ENCODE results near the gene SUGP2. TPM values are rescaled to one million over a fixed set of nuclear protein-coding genes. Genes with fewer than 3 reads are reported as not detected.

SUGP2 gene
- total RNA-seq, 1 donor from 2014 or later, result 123 TPM

DNA sequence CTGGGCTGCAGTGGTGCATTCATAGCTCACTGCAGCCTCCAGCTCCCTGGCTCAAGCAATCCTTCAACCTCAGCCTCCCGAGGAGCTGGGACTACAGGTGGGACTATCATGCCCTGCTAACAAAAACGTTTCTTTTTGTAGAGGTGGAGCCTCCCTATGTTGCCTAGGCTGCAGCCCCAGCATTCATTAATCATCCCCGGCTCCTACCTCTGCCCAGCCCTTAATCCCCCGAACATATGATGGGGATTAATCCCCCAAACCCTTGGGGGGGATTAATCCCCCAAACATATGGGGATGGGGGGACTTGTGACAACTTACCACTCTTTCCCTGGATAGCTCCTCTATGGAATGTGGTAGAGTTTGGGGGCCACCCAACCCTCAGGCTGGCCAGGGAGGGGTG, 45.9 kb downstream of the SUGP2 start:
- H3K36me3 Mint-ChIP-seq, result no peaks in the 10 kb centered on the region
- H3K27ac Mint-ChIP-seq, result no peak overlapping the region
- H3K9me3 Mint-ChIP-seq, result no peaks in the 10 kb centered on the region
- H3K4me1 Mint-ChIP-seq (ENCODE audit: unreplicated experiment), result peaks cover 5% of the 10 kb centered on the region
- TF ChIP-seq, protein P1, sequence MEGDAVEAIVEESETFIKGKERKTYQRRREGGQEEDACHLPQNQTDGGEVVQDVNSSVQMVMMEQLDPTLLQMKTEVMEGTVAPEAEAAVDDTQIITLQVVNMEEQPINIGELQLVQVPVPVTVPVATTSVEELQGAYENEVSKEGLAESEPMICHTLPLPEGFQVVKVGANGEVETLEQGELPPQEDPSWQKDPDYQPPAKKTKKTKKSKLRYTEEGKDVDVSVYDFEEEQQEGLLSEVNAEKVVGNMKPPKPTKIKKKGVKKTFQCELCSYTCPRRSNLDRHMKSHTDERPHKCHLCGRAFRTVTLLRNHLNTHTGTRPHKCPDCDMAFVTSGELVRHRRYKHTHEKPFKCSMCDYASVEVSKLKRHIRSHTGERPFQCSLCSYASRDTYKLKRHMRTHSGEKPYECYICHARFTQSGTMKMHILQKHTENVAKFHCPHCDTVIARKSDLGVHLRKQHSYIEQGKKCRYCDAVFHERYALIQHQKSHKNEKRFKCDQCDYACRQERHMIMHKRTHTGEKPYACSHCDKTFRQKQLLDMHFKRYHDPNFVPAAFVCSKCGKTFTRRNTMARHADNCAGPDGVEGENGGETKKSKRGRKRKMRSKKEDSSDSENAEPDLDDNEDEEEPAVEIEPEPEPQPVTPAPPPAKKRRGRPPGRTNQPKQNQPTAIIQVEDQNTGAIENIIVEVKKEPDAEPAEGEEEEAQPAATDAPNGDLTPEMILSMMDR (conservative IDR thresholded peaks at IDR 0.05), result no peak
- no peak overlapping the region for H3K4me3 Mint-ChIP-seq
- DNase-seq (ENCODE audit: extremely low spot score, unreplicated experiment), result no peak
- peaks cover 19% of the 10 kb centered on the region for H3K27me3 Mint-ChIP-seq

DNA sequence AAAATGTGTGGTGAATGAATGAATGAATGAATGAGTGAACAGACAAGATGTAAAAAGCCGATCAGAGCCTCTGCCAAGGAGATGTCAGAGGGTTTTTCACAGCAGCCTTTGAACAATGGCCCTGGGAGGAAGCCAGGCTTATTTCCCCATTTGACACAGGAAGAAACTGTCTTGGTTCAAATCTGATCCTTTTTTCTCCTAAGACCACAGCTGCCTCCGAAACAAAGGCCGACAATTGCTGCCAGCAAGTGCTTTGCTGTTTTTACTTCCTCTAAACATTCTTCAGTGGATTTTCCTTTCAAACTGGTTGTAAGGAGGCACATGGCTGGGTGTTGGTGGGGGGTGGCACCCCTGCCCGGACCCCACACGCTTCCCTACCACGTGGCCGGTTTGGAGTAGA, 48.1 kb downstream of the SUGP2 start:
- Mint-ChIP-seq H3K4me3 (no peak overlapping the region), H3K27me3 (peaks cover 30% of the 10 kb centered on the region), H3K27ac (no peak overlapping the region), H3K4me1 (ENCODE audit: unreplicated experiment) (peaks cover 5% of the 10 kb centered on the region), H3K9me3 (no peaks in the 10 kb centered on the region), H3K36me3 (no peaks in the 10 kb centered on the region)
- DNase-seq (ENCODE audit: extremely low spot score, unreplicated experiment), result no peak
- TF ChIP-seq, protein P1 (conservative IDR thresholded peaks at IDR 0.05), result no peak

DNA sequence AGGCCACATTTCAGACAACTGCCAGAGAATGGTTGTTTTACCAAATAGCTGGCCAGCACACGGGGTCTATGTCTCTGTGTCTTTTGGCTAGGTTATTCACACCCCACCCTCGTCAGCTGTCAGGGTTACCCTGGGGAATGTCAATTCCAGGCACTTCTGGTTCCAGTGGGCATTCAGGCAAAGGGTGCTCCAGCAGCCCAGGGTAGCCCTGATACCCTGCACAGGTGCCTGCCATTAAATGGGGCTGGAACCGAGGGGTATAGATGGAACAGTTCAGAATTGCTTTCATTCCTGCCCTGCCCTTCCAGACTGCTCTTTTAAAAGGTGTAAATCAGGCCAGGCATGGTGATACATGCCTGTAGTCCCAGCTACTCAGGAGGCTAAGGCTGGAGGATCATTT, 49.1 kb downstream of the SUGP2 start:
- TF ChIP-seq, protein P1 (conservative IDR thresholded peaks at IDR 0.05), result no peak
- no peaks in the 10 kb centered on the region for H3K36me3 Mint-ChIP-seq
- no peak overlapping the region for H3K4me3 Mint-ChIP-seq
- H3K4me1 Mint-ChIP-seq (ENCODE audit: unreplicated experiment), result peaks cover 5% of the 10 kb centered on the region
- H3K27ac Mint-ChIP-seq, result no peak overlapping the region
- H3K27me3 Mint-ChIP-seq, result peaks cover 31% of the 10 kb centered on the region
- H3K9me3 Mint-ChIP-seq, result no peaks in the 10 kb centered on the region
- no peak for DNase-seq (ENCODE audit: extremely low spot score, unreplicated experiment)

DNA sequence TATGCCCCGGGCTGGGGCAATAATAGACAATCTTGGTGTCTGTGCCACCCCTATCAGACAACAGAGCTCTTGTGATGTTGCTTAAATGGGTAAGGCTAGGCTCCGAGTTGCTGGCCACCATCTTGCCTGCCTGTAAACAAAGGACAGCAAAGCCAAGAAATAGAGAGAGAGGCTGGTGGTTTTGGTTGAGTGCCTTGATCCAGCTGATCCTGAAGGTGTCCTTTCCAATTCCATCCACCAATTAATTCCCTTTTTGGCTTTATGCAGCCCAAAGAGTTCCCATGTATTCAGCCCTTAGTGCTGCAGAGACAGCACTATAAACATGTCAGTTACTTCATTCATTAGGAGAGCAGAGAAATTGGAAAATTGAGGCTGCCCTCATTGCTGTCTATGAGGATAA, 50.6 kb downstream of the SUGP2 start:
- peaks cover 10% of the 10 kb centered on the region for H3K4me1 Mint-ChIP-seq (ENCODE audit: unreplicated experiment)
- no peak overlapping the region for H3K4me3 Mint-ChIP-seq
- TF ChIP-seq, protein P1 (conservative IDR thresholded peaks at IDR 0.05), result no peak
- DNase-seq (ENCODE audit: extremely low spot score, unreplicated experiment), result no peak
- H3K27me3 Mint-ChIP-seq, result peaks cover 36% of the 10 kb centered on the region
- no peaks in the 10 kb centered on the region for H3K36me3 Mint-ChIP-seq
- H3K27ac Mint-ChIP-seq, result no peak overlapping the region
- no peaks in the 10 kb centered on the region for H3K9me3 Mint-ChIP-seq

DNA sequence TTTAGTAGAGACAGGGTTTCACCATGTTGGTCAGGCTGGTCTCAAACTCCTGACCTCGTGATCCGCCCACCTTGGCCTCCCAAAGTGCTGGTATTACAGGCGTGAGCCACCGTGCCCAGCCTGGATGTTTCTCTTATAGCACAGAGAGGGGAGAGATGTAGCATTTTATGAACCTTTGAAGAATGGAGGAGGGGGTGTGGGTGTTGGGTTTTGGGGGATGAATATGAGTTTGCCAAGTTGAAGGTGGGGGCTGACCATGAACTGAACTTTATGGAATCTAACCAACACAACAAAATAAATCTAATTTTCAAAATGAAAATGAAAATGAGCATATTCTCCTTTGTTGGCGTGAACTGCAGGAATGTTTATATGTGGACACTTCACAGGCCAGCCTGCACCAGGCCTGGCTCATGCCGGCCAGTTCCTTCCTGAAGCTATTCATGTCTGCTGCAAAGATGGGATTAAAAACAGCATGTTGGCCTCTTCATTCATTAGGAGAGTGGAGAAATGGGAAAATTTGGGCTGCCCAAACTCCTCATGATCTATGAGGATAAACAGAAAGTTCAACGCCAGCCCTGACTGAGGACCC, 52.8 kb downstream of the SUGP2 start:
- no peak for DNase-seq (ENCODE audit: extremely low spot score, unreplicated experiment)
- Mint-ChIP-seq H3K4me1 (ENCODE audit: unreplicated experiment) (peaks cover 5% of the 10 kb centered on the region), H3K27me3 (peaks cover 35% of the 10 kb centered on the region), H3K36me3 (no peaks in the 10 kb centered on the region), H3K9me3 (no peaks in the 10 kb centered on the region), H3K4me3 (no peak overlapping the region), H3K27ac (no peak overlapping the region)
- TF ChIP-seq, protein P1 (conservative IDR thresholded peaks at IDR 0.05), result no peak

DNA sequence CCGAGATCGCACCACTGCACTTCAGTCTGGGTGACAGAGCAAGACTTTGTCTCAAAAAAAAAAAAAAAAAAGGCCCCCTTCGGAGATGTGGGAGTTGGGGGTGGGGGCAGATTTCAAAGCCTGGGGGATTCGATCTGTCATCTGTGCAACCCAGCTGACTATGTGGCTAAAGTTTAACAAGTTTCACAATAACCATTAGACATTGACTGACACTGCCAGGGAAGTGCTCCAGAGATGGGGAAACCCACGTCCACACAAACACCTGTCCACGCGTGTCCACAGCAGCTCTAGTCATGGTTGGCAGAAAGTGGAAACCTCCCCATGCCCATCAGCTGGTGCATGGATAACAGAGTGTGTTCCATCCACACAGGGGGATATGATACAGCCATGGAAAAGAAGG, 54.7 kb downstream of the SUGP2 start:
- H3K27me3 Mint-ChIP-seq, result peaks cover 28% of the 10 kb centered on the region
- H3K9me3 Mint-ChIP-seq, result no peaks in the 10 kb centered on the region
- H3K27ac Mint-ChIP-seq, result no peak overlapping the region
- no peak overlapping the region for H3K4me3 Mint-ChIP-seq
- peaks cover 5% of the 10 kb centered on the region for H3K4me1 Mint-ChIP-seq (ENCODE audit: unreplicated experiment)
- no peaks in the 10 kb centered on the region for H3K36me3 Mint-ChIP-seq
- TF ChIP-seq, protein P1 (conservative IDR thresholded peaks at IDR 0.05), result no peak
- no peak for DNase-seq (ENCODE audit: extremely low spot score, unreplicated experiment)

Measured in type B pancreatic cell (in vitro differentiated cells).